Breast epithelium (tissue), 3 donors: ENCODE measurements around the gene PTPRN2.

Experiments used
- POLR2A ChIP-seq: fragments of 450-650 bp; IDR thresholded peaks from one replicate; pipeline ENCODE4 v1.6.1; 2016; ENCODE audit warnings: antibody characterized with exemption, mild to moderate bottlenecking, moderate library complexity
- POLR2AphosphoS5 ChIP-seq, 3 donors: sonication (generic); formaldehyde crosslinking; IDR thresholded peaks; one replicate each; pipeline ENCODE4 v1.6.1; 2017; ENCODE audit warnings: antibody characterized with exemption in 3 of 3
- TF ChIP-seq, protein P1 (sequence below), 3 donors: fragments of 450-650 bp; IDR thresholded peaks; one replicate each; pipeline ENCODE4 v1.5.1; 2016 to 2017; ENCODE audit warnings: antibody characterized with exemption in 3 of 3, mild to moderate bottlenecking in 3 of 3, moderate library complexity in 3 of 3

DNA sequence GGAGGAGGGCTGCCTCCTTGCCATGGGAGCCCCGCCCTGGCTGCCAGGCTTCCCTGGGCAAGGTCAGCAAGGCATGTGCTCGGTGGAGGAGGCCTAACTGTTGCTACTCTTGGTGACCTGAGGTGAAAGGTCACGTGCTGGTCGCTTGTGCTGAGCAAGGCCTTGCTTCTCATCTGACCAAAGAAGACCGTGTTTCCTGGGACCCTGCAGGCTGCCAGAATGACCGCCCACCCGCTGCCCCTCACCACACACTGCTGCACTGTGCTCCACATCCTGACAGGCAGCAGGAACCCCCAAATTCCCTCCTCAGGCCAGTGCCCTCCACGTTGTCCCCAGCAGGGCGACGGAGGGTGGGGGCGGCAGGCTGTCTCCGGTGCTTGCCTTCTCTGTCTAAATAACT lies 808.4 kb downstream of the PTPRN2 start:
- TF ChIP-seq, protein P1, sequence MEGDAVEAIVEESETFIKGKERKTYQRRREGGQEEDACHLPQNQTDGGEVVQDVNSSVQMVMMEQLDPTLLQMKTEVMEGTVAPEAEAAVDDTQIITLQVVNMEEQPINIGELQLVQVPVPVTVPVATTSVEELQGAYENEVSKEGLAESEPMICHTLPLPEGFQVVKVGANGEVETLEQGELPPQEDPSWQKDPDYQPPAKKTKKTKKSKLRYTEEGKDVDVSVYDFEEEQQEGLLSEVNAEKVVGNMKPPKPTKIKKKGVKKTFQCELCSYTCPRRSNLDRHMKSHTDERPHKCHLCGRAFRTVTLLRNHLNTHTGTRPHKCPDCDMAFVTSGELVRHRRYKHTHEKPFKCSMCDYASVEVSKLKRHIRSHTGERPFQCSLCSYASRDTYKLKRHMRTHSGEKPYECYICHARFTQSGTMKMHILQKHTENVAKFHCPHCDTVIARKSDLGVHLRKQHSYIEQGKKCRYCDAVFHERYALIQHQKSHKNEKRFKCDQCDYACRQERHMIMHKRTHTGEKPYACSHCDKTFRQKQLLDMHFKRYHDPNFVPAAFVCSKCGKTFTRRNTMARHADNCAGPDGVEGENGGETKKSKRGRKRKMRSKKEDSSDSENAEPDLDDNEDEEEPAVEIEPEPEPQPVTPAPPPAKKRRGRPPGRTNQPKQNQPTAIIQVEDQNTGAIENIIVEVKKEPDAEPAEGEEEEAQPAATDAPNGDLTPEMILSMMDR (IDR thresholded peaks at IDR 0.05), result no peak
- TF ChIP-seq POLR2AphosphoS5 (IDR thresholded peaks at IDR 0.05) (no peak), POLR2A (no peak)
